AG08395 (cell line): ENCODE data around the gene SLC6A11.

Experiments
- DNase-seq: peaks from one replicate; pipeline ENCODE4 v3.0.0; 2012; ENCODE audit warnings: mixed read lengths, low spot score

SLC6A11 gene

DNA sequence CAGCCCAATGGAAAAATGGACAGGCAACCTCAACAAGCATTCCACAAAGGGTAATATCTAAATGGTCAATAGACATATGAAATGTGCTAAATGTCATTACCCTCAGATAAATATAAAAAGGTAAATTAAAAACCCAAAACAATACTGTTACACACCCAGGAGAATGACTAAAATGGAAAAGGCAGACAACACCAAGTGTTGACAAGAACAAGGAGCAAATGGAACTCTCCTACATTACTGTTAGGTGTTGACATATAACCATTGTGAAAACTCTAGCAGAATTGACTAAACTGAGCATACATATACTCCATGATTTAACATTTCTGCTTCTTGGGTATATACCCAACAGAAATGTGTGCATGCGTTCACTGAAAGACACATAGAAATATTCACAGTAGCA is 25.3 kb upstream of the SLC6A11 start:
- DNase-seq, result no peak

DNA sequence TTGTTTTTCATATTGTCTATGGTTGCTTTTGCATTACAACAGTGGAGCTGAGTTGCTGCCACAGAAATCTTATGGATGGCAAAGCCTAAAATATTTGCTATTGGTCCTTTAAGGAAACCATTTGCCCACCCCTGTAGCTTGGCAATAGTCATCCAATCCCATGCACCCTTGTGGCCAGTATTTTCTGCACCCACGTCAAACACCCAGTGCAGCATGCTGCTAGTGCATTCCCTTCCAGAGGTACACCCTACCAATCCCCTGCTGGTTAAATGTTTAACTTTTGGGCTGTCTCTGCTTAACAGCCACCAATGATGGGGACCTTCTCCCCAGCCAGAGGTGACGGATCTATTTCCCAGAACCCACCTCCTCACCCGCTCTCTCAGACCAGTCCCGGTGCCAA is 23.8 kb upstream of the SLC6A11 start:
- no peak for DNase-seq

DNA sequence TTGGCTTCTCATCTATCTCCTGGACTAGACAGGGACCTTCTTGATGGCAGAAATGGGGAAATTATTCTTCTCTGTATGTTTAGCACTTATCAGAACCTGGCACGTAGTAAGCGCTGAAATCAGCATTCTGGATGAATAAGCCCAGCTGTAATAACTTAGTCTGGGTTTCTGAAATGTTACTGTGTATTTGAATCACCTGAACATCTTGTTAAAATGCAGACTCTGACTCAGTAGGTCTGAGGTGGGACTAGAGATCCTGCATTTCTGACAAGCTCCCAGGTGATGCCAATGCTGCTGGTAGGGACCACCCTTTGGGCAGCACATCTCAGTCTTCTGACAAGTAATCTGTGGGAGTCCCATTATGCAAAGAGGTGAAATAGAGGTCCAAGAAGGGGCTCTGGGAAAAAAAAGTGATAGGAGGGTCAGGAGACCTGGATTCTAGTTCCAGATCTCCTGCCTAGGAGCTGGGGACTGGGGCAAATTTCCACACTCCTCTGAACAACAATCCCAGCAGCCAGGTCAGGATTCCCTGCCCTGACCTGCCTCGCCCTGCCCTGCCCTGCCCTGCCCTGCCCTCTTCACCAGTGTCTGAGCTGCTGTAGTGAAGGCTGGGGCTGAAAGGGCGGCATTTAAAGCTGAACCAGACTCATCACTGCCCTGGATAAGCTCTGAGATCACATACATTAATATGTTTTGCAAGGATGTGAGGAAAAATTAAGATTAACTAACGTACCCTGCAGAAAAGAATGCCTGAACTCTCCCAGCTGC is 17.2 kb upstream of the SLC6A11 start:
- DNase-seq, result no peak

DNA sequence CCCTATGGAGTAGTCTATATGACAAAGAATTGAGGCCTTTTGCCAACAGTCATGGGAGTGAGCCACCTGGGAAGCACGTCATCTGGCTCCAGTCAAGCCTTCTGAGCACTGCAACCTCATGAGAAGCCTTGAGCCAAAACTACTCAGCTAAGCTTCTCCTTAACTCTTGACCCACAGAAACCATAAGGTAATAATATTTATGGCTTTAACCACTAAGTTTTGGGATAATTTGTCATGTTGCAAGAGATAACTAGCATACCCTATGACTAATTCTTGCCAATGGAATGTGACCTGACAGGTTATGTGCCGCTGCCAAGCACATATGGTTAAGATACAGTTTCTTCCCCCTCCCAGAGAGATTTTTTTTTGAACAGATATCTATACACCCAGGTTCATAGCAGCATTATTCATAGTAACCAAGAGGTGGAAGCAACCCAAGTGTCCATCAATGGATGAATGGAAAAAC is 11.8 kb upstream of the SLC6A11 start:
- no peak for DNase-seq

DNA sequence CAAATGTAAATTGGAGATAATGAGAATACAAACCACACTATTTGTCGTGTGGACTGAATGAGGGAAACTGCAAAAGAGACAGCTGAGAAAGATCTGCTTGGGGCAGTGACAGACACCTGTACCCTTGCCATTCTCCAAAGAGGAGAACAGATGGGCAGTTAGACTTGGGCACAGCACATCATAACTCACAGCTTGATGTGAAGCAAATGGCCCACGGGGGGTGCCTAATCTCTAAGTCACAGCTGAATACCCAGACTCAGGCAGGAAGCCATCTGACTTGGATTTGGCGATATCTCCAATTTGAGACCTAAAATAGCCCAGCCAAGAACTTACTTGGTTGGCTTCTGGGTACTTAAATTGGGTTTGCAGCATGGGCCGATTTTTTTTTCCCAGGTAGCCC is 10.0 kb upstream of the SLC6A11 start:
- no peak for DNase-seq

DNA sequence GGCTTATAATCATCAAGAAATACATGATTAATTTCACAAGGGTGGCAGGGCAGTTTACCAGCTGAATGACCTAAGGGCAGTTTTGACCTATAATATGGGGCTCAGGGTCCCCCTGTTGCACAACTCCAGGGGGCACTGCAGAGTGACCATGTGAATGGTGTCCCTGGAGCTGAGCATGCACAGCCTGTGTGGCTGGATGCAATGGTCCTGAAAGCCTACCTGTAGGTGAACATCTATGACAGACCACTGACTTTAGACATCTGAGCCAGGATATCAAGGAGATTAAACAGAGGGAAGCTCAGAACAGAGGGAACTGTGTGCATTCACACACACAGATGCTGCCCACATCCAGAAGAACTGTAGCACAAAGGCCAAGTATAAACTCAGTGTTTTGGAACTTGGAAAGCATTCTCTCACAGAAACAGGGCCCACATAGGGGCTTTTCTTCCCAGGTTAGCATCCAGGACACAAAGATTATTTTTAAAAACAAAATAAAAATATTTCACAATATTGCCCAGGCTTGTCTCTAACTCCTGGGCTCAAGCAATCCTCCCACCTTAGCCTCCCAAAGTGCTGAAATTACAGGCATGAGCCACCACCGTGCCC is 7.8 kb upstream of the SLC6A11 start:
- no peak for DNase-seq

DNA sequence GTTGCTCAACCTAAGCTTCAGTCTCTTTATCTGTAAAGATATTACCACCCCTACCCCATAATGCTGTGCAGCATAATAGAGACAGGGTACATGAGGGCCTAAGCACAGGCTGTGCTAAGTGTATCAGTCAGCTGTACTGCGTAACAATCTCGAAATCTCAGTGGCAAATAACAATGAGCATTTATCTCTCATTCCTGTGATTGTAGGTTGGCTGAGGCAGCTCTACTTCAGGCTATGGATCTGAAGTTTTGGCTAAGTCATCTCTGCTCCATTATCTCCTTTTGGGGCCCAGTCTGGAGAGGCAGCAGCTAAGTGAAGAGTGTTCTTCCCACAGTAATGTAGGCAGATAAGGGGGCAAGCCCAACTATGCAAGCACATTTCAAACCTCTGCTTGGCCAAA is 7.1 kb upstream of the SLC6A11 start:
- DNase-seq, result no peak

DNA sequence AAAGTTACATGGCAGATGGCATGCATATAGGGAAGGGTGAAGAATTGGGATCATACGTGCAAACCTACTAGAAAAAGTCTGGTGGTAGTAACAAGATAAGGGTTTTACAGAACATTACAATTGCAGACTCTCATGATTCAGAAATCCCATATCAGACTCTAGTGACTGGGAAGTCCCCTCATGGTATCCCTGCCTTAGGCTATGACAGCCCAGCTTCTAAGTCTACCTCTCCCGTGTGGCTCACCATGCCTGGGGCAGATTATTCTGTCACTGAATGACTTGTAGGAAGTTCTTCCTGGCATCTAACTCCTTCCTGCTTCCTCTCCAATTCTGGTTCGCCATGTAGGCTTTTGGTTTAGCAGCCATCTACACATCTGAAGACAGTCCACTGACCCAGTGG is 5.7 kb upstream of the SLC6A11 start:
- no peak for DNase-seq

DNA sequence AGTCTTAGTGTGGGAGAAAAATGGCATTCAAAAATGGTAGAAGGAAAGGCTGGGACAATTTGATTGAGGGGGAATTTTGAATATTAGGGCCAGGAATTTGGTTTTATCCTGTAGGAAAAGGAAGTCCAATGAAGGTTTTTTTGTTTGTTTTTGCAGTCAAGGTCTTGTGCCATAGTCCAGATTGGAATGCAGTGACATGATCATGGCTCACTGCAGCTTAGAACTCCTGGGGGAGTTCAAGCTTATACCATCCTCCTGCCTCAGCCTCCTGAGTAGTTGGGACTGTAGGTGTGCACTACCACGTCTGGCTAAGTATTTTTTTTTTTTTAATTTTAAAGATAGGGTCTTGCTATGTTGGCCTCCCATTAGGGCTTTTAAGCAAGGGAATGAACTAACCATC is 2.6 kb upstream of the SLC6A11 start:
- DNase-seq, result no peak

DNA sequence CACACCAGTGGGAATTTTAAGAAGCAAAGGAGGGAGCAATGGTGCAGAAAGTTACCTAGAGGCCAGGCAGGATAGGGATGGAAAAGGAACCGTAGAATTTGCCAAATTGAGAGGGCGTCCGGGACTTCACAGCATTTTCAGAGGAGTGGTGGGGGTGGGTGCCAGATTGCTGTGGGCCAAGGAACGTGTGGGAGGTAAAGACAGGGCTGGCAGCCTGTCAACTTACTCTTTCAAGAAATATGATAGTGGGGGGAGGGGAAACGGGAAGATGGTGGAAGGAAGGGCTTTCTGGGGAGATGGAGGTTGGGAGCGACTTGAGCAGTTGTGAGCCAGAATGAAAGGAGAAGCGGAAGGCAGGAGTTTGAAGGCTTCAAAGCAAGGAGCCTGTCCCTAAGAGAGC is 1.4 kb upstream of the SLC6A11 start:
- no peak for DNase-seq

DNA sequence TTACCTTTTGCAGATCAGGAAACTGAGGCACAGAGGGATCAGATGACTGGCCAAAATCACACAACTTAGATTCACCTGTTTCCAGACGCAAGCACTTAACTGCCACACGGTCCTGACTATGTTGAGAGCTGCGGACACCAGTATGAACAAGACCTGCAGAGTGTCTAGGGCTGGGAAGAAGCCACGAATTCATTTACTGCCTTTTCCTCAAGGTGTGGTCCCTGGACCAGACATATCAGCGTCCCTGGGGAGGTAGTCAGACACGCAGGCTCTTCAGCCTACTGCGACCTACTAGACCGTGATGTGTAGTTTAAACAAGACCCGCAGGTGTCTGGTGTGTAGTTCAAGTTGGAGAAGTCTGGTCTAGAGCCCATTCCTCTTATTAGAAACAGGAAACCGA is 541 bp upstream of the SLC6A11 start:
- DNase-seq, result no peak

DNA sequence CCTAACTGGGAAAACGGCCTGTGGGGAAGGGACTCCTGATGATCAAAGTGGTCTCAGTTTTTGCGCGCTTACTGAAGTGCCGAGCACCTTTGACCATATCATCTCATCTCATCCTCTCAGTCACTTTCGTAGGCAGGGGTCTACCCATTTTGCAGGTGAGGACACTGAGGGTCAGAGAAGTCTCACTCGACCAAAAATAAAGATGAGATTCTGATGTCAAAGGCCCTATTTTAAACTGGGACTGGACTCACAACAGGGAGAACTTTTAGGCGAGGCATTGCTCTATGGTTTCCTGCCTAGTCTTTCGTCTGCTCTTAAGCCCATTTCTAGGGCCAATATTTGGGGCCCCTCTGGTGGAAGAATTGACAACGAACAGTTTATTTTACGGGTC is 830 bp downstream of the SLC6A11 start:
- no peak for DNase-seq

DNA sequence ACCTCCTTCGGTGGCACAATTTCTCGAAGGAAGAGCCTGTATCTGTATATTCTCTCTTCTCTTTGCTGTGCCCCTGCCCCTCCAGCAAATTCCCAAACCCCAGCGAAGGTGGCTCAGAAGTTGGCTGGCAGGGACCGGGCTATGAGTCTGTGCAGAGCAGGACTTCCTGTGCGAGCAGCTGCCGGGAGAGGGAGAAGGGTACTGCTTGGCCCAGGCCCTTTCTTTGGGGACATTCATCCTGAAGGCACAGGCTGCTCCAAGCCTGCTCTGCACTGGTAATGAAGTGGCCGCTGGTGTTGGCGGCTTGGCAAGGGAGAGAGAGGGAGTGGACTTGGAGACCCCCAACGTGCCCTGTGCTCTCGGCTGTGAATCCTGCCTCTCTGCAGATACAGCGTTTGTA is 1.5 kb downstream of the SLC6A11 start:
- no peak for DNase-seq

DNA sequence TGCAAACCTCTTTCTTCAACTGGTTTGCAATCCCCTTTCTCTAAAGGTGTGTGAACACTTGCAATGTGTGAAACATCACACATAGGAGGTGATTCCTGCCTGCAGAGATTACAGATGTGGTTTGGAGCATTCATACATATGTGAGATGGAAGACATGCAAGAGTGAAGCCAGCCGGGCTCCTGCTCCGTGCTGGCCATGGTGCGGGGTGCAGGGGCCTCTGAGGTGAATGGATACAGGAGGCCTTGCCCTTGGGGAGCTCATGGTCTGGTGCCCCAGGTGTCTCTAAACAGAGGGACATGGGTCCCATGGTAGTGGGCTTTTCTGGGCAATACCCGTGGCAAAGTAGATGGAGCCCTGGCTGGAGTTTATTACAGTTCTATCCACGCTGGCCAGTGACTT is 6.0 kb downstream of the SLC6A11 start:
- no peak for DNase-seq

DNA sequence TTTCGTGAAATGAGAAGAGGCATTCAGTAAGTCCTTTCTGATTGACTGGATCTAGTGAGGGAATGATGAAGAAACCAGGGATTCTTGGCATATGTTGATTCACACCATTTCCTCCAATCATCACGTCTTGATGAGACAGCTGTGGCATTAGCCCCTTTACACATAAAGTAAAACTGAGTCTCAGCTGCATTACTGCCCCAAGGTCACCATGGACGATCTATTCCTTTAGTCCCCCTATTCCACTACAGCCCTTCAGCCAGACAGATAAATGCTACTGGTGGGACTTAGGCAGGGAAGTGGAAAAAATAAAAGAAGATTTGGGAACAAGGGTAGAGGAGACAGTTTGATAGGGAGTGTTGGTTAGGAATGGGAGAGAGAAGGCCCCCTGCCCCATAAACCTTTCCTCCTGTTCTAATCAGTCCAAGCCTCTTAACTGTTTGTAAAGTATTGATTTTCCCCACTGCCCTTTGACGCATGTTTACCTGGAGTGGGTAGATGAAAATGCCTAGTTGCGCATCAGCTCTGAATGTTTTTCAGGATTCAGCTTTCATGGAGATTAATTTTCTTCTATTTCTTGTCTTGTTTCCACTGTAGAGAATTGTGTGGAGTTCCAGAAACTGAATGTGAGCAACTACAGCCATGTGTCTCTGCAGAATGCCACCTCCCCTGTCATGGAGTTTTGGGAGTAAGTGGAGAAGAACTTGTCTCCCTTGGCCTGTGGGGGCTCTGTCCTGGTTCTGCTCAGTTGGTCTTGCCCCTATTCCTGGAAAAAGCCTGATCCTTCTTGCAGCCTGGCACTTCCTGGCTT is 6.9 kb downstream of the SLC6A11 start:
- DNase-seq, result no peak

DNA sequence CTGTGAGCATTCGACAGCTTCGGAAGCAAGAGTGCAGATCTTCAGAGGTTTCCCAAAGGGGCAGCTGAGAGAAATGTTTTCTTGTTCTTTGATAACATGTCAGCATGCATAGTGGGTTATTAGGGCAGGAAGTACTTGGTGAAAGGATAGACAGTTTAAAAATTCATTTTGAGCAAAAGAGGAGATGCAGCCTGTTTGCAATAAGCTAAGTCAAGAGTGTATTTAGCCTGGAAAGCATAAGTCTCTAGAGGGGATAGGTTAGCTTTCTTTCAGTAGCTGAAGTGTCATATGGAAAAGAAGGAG is 7.4 kb downstream of the SLC6A11 start:
- no peak for DNase-seq

DNA sequence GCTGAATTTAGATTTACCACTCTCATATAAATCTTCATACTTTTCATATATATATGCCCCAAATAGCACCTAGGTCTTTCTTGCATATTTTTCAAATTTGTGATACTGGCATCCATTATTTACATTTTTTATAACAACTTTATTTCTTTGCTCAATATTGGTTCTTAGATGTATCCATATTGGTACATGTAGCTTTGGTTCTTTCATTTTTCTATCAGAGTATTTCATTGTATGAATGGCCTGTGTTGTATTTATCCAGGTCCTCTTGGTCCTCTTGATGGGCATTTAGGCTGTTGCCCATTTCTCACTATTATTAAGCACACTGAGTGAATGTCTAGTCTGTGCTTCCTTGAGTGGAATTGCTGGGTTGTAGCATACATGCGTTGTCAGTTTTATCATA is 8.4 kb downstream of the SLC6A11 start:
- no peak for DNase-seq

DNA sequence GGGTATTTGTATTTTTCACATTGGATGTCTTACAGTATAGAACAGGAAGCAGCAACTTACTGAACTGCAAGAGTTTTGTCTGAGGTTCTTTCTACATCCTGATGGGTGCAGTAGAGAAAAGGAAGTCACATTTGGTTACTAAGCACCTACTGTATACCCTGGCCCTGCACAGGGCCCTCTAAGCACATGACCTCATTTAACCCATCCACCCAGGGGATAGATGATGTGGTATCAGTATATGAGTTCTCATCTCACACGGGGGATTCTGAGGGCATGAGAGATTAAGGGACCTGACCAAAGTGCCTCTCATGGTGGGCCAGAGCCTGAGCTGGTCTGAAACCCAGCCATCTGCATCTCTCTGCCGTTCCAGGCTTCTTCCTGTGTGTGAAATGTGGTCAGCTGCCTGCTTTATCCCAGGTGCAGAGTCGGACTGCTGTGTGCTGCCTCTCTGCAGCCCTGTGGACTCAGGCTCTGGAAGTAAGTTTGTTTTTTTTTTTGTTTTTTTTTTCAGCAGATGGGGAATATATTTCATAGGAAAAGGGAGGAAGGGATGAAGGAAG is 17.9 kb downstream of the SLC6A11 start:
- no peak for DNase-seq

DNA sequence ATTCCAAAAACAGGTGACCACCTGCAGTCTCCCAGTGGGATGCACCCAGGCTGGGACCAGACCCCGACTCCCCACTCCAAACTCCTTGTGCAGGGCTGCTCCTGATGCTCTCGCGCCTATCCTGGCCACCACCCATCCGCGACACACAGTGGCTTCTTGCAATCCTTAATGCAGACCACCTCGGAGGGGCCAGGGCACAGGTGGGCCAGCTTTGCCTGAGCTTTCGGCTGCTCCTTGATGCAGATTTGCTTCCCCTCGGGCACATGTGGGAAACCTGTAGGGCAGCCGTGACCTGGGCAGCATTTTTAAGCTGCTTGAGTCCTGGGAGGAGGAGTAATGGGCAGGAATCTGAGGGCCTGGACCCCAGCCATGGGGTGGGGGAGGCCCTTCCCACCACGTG is 18.9 kb downstream of the SLC6A11 start:
- DNase-seq, result no peak

DNA sequence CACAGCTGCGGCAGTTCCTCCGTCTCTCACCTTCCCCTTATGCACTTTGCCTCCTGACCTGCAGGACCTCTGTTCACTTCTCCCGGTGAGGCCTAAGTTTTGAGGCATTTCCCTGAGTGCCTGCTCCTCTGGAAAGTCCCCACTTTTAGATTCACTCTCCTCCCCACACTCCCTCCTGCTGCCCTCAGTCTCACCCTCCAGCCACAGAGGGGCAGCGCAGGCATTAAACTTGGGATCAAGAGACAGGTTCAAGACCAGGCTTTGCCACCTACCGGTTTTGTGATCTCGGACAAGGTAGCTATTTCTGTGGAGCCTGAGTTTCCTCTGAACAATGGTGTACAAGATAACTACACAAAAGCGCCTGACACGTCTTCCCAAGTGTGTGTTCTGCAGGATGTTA is 19.4 kb downstream of the SLC6A11 start:
- DNase-seq, result no peak

DNA sequence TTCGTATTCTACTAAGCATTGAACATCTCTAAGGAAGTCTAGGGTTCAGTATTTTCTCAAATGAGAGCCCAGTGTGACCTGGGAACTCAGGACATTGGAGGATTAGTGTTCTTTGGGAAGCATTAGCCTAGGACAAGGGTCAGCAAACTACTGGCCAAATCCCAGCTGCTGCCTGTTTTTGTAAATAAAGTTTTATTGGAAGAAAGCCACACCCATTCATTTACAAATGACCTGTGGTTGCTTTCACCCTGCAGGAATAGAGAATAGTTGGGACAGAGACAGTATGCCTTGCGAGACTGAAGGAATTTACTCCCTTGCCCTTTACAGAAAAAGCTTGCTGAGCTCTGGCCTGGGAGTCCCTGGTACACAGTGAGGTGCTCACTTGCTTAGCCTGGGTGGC is 20.6 kb downstream of the SLC6A11 start:
- no peak for DNase-seq

DNA sequence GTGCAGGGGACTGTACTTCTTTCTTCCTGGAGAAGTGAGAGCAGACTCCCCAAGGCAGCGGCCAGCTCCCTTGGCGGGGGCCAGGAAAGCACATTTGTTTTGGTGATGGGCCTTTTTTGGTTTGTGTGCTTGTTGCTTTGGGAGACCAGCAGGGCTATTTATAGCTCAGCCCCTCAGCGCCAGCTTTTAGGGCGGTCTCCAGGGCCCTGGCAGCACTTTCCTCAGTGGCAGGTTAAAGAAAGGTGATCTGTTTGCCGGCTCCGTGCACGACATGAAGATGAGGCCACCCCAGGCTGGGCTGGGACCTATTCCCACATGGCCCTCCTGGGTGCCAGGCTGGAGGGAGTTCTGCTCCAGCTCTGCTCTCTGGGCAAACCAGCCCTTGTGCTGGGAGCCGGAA is 21.8 kb downstream of the SLC6A11 start:
- no peak for DNase-seq

DNA sequence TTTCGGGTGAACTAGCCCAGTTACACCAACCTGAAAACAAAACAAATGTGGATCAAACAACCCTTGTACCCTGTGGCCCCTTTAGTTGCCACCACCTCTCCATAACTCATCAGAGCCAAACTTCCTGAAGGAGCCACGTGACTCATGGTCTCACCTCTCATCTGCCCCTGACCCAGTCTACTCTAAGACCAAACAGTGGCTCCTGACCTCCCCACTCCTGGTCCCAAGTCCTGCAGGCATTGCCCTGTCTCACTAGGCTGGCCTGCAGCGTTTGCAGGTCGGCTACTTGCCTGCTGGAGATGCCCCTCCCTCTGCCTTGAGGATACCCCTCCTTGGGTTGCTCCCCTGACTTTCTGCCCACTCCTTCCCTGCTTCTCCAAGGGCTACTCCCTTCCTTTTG is 23.1 kb downstream of the SLC6A11 start:
- no peak for DNase-seq
